Glutamatergic neuron (in vitro differentiated cells): ENCODE results near the gene PWWP2A. TPM values are rescaled to one million over a fixed set of nuclear protein-coding genes. Genes with fewer than 3 reads are reported as not detected.

Experiments
- DNase-seq: peaks from one replicate; pipeline ENCODE4 v3.0.0; 2022
- H3K27ac Mint-ChIP-seq: one replicate; pipeline ENCODE4 v1.8.0; 2020; ENCODE audit warnings: mild to moderate bottlenecking, mixed read lengths, inconsistent platforms; ENCODE audit not compliant: unreplicated experiment
- H3K27me3 Mint-ChIP-seq: one replicate; pipeline ENCODE4 v1.8.0; 2020; ENCODE audit warnings: mild to moderate bottlenecking, moderate library complexity, mixed read lengths, inconsistent platforms; ENCODE audit not compliant: unreplicated experiment
- H3K36me3 Mint-ChIP-seq: one replicate; pipeline ENCODE4 v1.8.0; 2020; ENCODE audit warnings: mild to moderate bottlenecking, mixed read lengths, inconsistent platforms; ENCODE audit not compliant: unreplicated experiment
- H3K4me1 Mint-ChIP-seq: one replicate; pipeline ENCODE4 v1.8.0; 2020; ENCODE audit warnings: mild to moderate bottlenecking, low read depth, mixed read lengths, inconsistent platforms; ENCODE audit not compliant: unreplicated experiment
- H3K4me3 Mint-ChIP-seq: one replicate; pipeline ENCODE4 v1.8.0; 2020; ENCODE audit warnings: mild to moderate bottlenecking, mixed read lengths, inconsistent platforms; ENCODE audit not compliant: unreplicated experiment
- H3K9me3 Mint-ChIP-seq: one replicate; pipeline ENCODE4 v1.8.0; 2020; ENCODE audit warnings: mild to moderate bottlenecking, moderate library complexity, mixed read lengths, inconsistent platforms; ENCODE audit not compliant: unreplicated experiment
- CTCF ChIP-seq: fragments of 200-600 bp; sonication (generic); IDR thresholded peaks from one replicate; pipeline ENCODE4 v1.5.0; 2021; ENCODE audit not compliant: partially characterized antibody, unreplicated experiment
- total RNA-seq: library from RNA; stranded (reverse); fragmentation: NEBNext Ultra II Directional; extraction: Animal tissue kit (Norgen Biotek cat#: 25700); gene quantifications from one replicate; pipeline ENCODE4 v1.2.1, GENCODE V29; 2021; ENCODE audit not compliant: unreplicated experiment

Gene PWWP2A
- total RNA-seq, 1 donor from 2014 or later = 75.7 TPM

GRCh38 chr5:160044391-160044804 lies 74.9 kb downstream of the PWWP2A start:
- Mint-ChIP-seq H3K36me3 (no peaks in the 10 kb centered on the region), H3K27me3 (no peaks in the 10 kb centered on the region), H3K4me3 (no peak overlapping the region), H3K27ac (no peak overlapping the region), H3K4me1 (peaks cover 6% of the 10 kb centered on the region), H3K9me3 (no peaks in the 10 kb centered on the region)
- no peak for TF ChIP-seq CTCF
- no peak for DNase-seq

DNA sequence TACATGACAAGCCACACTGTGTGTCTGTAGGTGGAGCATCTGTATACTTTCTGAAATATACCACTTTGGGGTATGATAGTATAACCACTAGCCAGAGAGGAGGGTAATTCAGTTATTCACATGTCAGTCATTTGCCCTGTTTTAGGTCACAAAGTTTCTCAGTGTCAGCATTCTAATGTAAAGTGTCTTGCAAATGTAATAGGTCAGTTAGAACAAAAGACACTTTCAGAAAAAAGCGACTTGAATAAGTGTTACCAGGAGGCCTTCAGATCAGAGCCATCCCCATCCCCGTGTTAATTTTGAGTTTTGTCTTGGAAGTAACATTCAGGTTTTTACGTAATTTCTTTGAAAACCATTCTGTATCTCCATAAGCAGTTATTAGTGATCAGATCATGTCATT lies 76.6 kb downstream of the PWWP2A start:
- Mint-ChIP-seq H3K27ac (no peak overlapping the region), H3K4me3 (no peak overlapping the region), H3K27me3 (no peaks in the 10 kb centered on the region), H3K9me3 (no peaks in the 10 kb centered on the region), H3K36me3 (peaks cover 4% of the 10 kb centered on the region), H3K4me1 (peaks cover 6% of the 10 kb centered on the region)
- no peak for DNase-seq
- TF ChIP-seq CTCF = no peak

Other genes with a start within 250 kb of the PWWP2A start
- gene ADRA1B, start 203.0 kb downstream of the PWWP2A start, total RNA-seq = 0.66 TPM
- 41.0 TPM for gene TTC1, start 110.3 kb downstream of the PWWP2A start, total RNA-seq
- 7.7 TPM for gene FABP6, start 110.1 kb upstream of the PWWP2A start, total RNA-seq
- gene CCNJL, start 193.1 kb upstream of the PWWP2A start, total RNA-seq = 123 TPM